ENCODE data around the gene PPP1R3A. TPM values are rescaled to one million over a fixed set of nuclear protein-coding genes. Genes with fewer than 3 reads are reported as not detected.

Gene PPP1R3A
- total RNA-seq, 1 experiment from 2014 or later: not detected

- Histone ChIP-seq H3K4me2 (ENCODE audit: low read length) (no peak overlapping the region), H3K79me2 (ENCODE audit: insufficient read depth, low read length) (no peaks in the 10 kb centered on the region), H3K4me3 (replicated peaks in 1 of 2; ENCODE audit: low read depth in 1 of 2, low read length in 2 of 2) (no peak overlapping the region), H3K27me3 (ENCODE audit: insufficient read depth, low read length) (no peaks in the 10 kb centered on the region), H3K27ac (ENCODE audit: low read depth, low read length) (no peak overlapping the region), H4K20me1 (ENCODE audit: insufficient read depth) (no peaks in the 10 kb centered on the region), H2AFZ (ENCODE audit: low read depth, low read length, poor library complexity, severe bottlenecking) (no peak overlapping the region), H3K9me3 (ENCODE audit: control insufficient read depth in 1 of 2, insufficient read depth in 1 of 2, low read depth in 1 of 2, low read length in 2 of 2) (no peaks in the 10 kb centered on the region), H3K36me3 (ENCODE audit: control insufficient read depth in 1 of 2, insufficient read depth in 2 of 2, low read length in 2 of 2) (no peaks in the 10 kb centered on the region), H3K4me1 (ENCODE audit: control insufficient read depth in 1 of 2, insufficient read depth in 2 of 2, low read length in 2 of 2) (no peaks in the 10 kb centered on the region), H3K9ac (ENCODE audit: low read length) (no peak overlapping the region), H3K9me2 (ENCODE audit: insufficient read depth) (no peaks in the 10 kb centered on the region)
- no TSS peak for BruUV-seq (replicated peaks)
- TF ChIP-seq EZH2 (IDR thresholded peaks at IDR 0.05) (no peak), POLR2A (IDR thresholded peaks at IDR 0.05; ENCODE audit: borderline replicate concordance, extremely low read depth, insufficient read depth, insufficient read length) (no peak), MAX (IDR thresholded peaks at IDR 0.05) (no peak), ELF1 (IDR thresholded peaks at IDR 0.05; ENCODE audit: borderline replicate concordance, low read depth) (no peak), SIN3A (IDR thresholded peaks at IDR 0.05; ENCODE audit: low read depth) (no peak), EGR1 (IDR thresholded peaks at IDR 0.05; ENCODE audit: low read depth) (no peak), JUND (IDR thresholded peaks at IDR 0.05) (no peak), ATF3 (IDR thresholded peaks at IDR 0.05) (no peak), CBX3 (IDR thresholded peaks at IDR 0.05; ENCODE audit: low read depth) (no peak), FOSL1 (IDR thresholded peaks at IDR 0.05; ENCODE audit: low read depth) (no peak), POLR2AphosphoS5 (IDR thresholded peaks at IDR 0.05; ENCODE audit: low read depth, low read length) (no peak), REST (IDR thresholded peaks at IDR 0.05; ENCODE audit: low read depth) (no peak), CTCF (IDR thresholded peaks at IDR 0.05 in 2 of 3, conservative IDR thresholded peaks at IDR 0.05 in 1 of 3; ENCODE audit: borderline replicate concordance in 1 of 3, insufficient read depth in 1 of 3, low read depth in 2 of 3, low read length in 2 of 3) (no peak), EZH2phosphoT487 (IDR thresholded peaks at IDR 0.05; ENCODE audit: borderline replicate concordance) (no peak), SP1 (IDR thresholded peaks at IDR 0.05; ENCODE audit: low read depth) (no peak), ZFX (IDR thresholded peaks at IDR 0.05) (no peak), SRF (IDR thresholded peaks at IDR 0.05; ENCODE audit: low read depth) (no peak), ZNF274 (IDR thresholded peaks at IDR 0.05; ENCODE audit: low read depth, low read length) (no peak), YY1 (IDR thresholded peaks at IDR 0.05; ENCODE audit: extremely low read depth, insufficient replicate concordance, low read depth, low read length) (no peak)
- TF ChIP-seq, protein P1, sequence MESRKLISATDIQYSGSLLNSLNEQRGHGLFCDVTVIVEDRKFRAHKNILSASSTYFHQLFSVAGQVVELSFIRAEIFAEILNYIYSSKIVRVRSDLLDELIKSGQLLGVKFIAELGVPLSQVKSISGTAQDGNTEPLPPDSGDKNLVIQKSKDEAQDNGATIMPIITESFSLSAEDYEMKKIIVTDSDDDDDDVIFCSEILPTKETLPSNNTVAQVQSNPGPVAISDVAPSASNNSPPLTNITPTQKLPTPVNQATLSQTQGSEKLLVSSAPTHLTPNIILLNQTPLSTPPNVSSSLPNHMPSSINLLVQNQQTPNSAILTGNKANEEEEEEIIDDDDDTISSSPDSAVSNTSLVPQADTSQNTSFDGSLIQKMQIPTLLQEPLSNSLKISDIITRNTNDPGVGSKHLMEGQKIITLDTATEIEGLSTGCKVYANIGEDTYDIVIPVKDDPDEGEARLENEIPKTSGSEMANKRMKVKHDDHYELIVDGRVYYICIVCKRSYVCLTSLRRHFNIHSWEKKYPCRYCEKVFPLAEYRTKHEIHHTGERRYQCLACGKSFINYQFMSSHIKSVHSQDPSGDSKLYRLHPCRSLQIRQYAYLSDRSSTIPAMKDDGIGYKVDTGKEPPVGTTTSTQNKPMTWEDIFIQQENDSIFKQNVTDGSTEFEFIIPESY (IDR thresholded peaks at IDR 0.05; ENCODE audit: extremely low read depth, insufficient replicate concordance, low read length): no peak
- ATAC-seq: no peak
- CTCF ChIA-PET: no interaction called here
- intact Hi-C loops (cut with micrococcal nuclease): no loop called here
- POLR2A ChIA-PET: no interaction called here
- no peak for DNase-seq (ENCODE audit: low read depth, low spot score)
- RAD21 ChIA-PET (ENCODE audit: low non-redundant PET in 1 of 2, low total read pairs in 2 of 2, uncharacterized antibody in 2 of 2, unreplicated experiment in 2 of 2): no interaction called here
Measured at GRCh38 chr7:113878394-113878992, 40.3 kb downstream of the PPP1R3A start.
